ENCODE data around the gene MANEA. TPM values are rescaled to one million over a fixed set of nuclear protein-coding genes. Genes with fewer than 3 reads are reported as not detected.

MANEA gene
- total RNA-seq, 1 experiment from 2014 or later, result 8.3 TPM

DNA sequence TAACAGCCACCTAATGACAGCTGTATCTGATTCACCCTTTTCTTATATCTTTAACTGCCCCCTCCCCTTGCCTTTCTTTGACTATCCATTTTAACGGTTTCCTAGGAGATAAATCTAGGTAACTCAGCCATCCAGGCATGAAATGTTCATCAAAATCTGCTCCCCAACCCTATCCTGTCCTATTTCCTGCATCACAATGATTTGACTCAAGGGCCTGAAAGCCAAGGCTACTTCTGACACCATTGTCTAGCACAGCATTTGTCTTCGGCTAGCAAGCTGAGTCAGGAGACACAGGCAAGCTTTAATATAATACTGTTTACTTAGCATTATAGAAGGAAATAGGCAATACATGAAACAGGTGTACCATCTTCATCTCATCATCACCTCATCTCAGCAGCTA is 31.6 kb upstream of the MANEA start:
- no peak for TF ChIP-seq CTCF (conservative IDR thresholded peaks at IDR 0.05)
- Histone ChIP-seq H2AFZ (ENCODE audit: low read length) (no peak overlapping the region), H3K79me1 (ENCODE audit: insufficient read depth, low read depth, low read length, poor library complexity, severe bottlenecking) (no peaks in the 10 kb centered on the region), H3K4ac (ENCODE audit: low read depth, low read length) (no peak overlapping the region), H4K91ac (ENCODE audit: insufficient read length, low read depth, low read length) (no peak overlapping the region), H2BK120ac (ENCODE audit: low read depth, low read length, poor library complexity, severe bottlenecking) (no peak overlapping the region), H3K27me3 (ENCODE audit: insufficient read depth, low read length) (no peaks in the 10 kb centered on the region), H3K9me3 (ENCODE audit: control insufficient read depth, low read depth, low read length) (no peaks in the 10 kb centered on the region), H4K5ac (ENCODE audit: insufficient read length, low read depth, low read length) (no peak overlapping the region), H4K20me1 (ENCODE audit: control insufficient read depth, insufficient read depth, insufficient read length) (no peaks in the 10 kb centered on the region), H3K23me2 (ENCODE audit: insufficient read length, low read depth, low read length, poor library complexity, severe bottlenecking) (no peaks in the 10 kb centered on the region), H3K27ac (ENCODE audit: insufficient read length, low read depth, low read length) (no peak overlapping the region), H3K14ac (ENCODE audit: insufficient read depth, low read length) (no peak overlapping the region), H2BK12ac (ENCODE audit: insufficient read length, low read depth, low read length) (no peak overlapping the region), H3K79me2 (ENCODE audit: insufficient read depth, low read length) (no peaks in the 10 kb centered on the region), H3K4me2 (ENCODE audit: insufficient read depth, insufficient read length, low read length) (no peak overlapping the region), H3K9ac (ENCODE audit: extremely low read depth, insufficient read length, low read length) (no peak overlapping the region), H2AK5ac (ENCODE audit: insufficient read length, low read length) (no peak overlapping the region), H3K18ac (ENCODE audit: insufficient read length, low read depth, low read length) (no peak overlapping the region), H3K23ac (ENCODE audit: insufficient read length, low read depth, low read length) (no peak overlapping the region), H2BK5ac (ENCODE audit: insufficient read length, low read length) (no peak overlapping the region), H3K56ac (ENCODE audit: insufficient read length, low read depth, low read length) (no peak overlapping the region), H3T11ph (ENCODE audit: low read length) (no peak overlapping the region), H3K4me1 (ENCODE audit: insufficient read depth, low read length) (no peaks in the 10 kb centered on the region; the same call in 1 of the 2 replicates), H4K8ac (replicated peaks; ENCODE audit: insufficient read length, low read depth, low read length) (no peak overlapping the region), H2BK15ac (ENCODE audit: low read depth, low read length) (no peak overlapping the region), H2BK20ac (ENCODE audit: low read depth, low read length, poor library complexity, severe bottlenecking) (no peak overlapping the region)
- Mint-ChIP-seq H3K27ac (peak overlapping the region in 2 of 3 experiments; percentile 4 to 11; a peak in 2 of 7 replicates), H3K4me3 (no peak overlapping the region), H3K36me3 (ENCODE audit: insufficient read depth in 1 of 3, low read depth in 3 of 3) (no peaks in the 10 kb centered on the region), H3K9me3 (no peaks in the 10 kb centered on the region), H3K4me1 (peaks cover 9 to 13% of the 10 kb centered on the region in 2 experiments), H3K27me3 (ENCODE audit: low read depth) (no peaks in the 10 kb centered on the region)
- no CpG with 5 or more reads among the region's 2 CpGs for WGBS (ENCODE audit: extremely low coverage, insufficient read length, low lambda C conversion rate)
- DNase-seq, result no peak
